GM23248 (cell line): ENCODE data around the gene WARS2. TPM values are rescaled to one million over a fixed set of nuclear protein-coding genes. Genes with fewer than 3 reads are reported as not detected.

Source experiments
- DNase-seq: peaks from one replicate; pipeline ENCODE4 v3.0.0-alpha.2; 2015
- H2AFZ ChIP-seq: fragments of 200-600 bp; sonication (generic); 2 replicates; pipeline ENCODE4 v1.6.1; 2016; ENCODE audit warnings: antibody characterized with exemption
- H3F3A ChIP-seq: fragments of 200-600 bp; sonication (generic); 2 replicates; pipeline ENCODE4 v1.6.1; 2016; ENCODE audit warnings: mild to moderate bottlenecking, antibody characterized with exemption, mixed run types; ENCODE audit not compliant: insufficient read depth
- H3K27ac ChIP-seq: fragments of 200-600 bp; sonication (generic); 2 replicates; pipeline ENCODE4 v1.5.1; 2016; ENCODE audit warnings: mild to moderate bottlenecking
- H3K27me3 ChIP-seq: fragments of 200-600 bp; sonication (generic); replicated peaks from 2 replicates; pipeline ENCODE4 v1.6.1; 2016; ENCODE audit warnings: mild to moderate bottlenecking; ENCODE audit not compliant: insufficient read depth
- H3K36me3 ChIP-seq: fragments of 200-600 bp; sonication (generic); 2 replicates; pipeline ENCODE4 v1.6.1; 2016; ENCODE audit warnings: low read depth, mild to moderate bottlenecking
- H3K4me1 ChIP-seq: fragments of 200-600 bp; sonication (generic); 2 replicates; pipeline ENCODE4 v1.6.1; 2016; ENCODE audit warnings: mild to moderate bottlenecking; ENCODE audit not compliant: insufficient read depth
- H3K4me2 ChIP-seq: fragments of 200-600 bp; sonication (generic); one replicate; pipeline ENCODE4 v1.6.1; 2016; ENCODE audit warnings: mild to moderate bottlenecking; ENCODE audit not compliant: unreplicated experiment
- H3K4me3 ChIP-seq: fragments of 200-600 bp; sonication (generic); 2 replicates; pipeline ENCODE4 v1.5.1; 2016; ENCODE audit warnings: mild to moderate bottlenecking
- H3K79me2 ChIP-seq: fragments of 200-600 bp; sonication (generic); 2 replicates; pipeline ENCODE4 v1.6.1; 2016; ENCODE audit warnings: mild to moderate bottlenecking; ENCODE audit not compliant: insufficient read depth
- H3K9ac ChIP-seq: fragments of 200-600 bp; sonication (generic); 2 replicates; pipeline ENCODE4 v1.6.1; 2016; ENCODE audit warnings: mild to moderate bottlenecking
- H3K9me2 ChIP-seq: fragments of 200-600 bp; sonication (generic); 2 replicates; pipeline ENCODE4 v1.6.1; 2016; ENCODE audit warnings: mixed run types, mild to moderate bottlenecking, moderate library complexity; ENCODE audit not compliant: insufficient read depth
- H3K9me3 ChIP-seq: fragments of 200-600 bp; sonication (generic); one replicate; pipeline ENCODE4 v1.6.1; 2017; ENCODE audit warnings: low read depth
- H4K20me1 ChIP-seq: fragments of 200-600 bp; sonication (generic); 2 replicates; pipeline ENCODE4 v1.6.0; 2016; ENCODE audit not compliant: insufficient read depth
- EZH2 ChIP-seq: fragments of 200-600 bp; sonication (generic); IDR thresholded peaks from 2 replicates; pipeline ENCODE4 v1.6.1; 2018; ENCODE audit warnings: antibody characterized with exemption, mild to moderate bottlenecking; ENCODE audit not compliant: insufficient read depth, poor library complexity, severe bottlenecking
- EZH2phosphoT487 ChIP-seq: fragments of 200-600 bp; sonication (generic); IDR thresholded peaks from 2 replicates; pipeline ENCODE4 v1.6.1; 2018; ENCODE audit warnings: antibody characterized with exemption, moderate library complexity, mild to moderate bottlenecking, low read depth; ENCODE audit not compliant: insufficient read depth
- WGBS, 2 experiments: methylation state at CpG; one replicate each; pipeline ENCODE4 v1.1.6; 2015 to 2017; ENCODE audit warnings: low lambda C conversion rate in 2 of 2, low coverage in 1 of 2; ENCODE audit errors: missing lambda C conversion rate in 2 of 2; 5-methylcytosine and 5-hydroxymethylcytosine counted together
- in situ Hi-C: fragments of 300-500 bp; cut with MboI; formaldehyde crosslinking; loops from 2 replicates; pipeline ENCODE4 v1.15.0; 2020
- polyA plus RNA-seq: library from polyadenylated mRNA; unstranded; fragments of >200 nt; fragmentation: Nextera tagmentation; extraction: Ambion mirVana; gene quantifications from 2 replicates; pipeline ENCODE4 v1.2.1, GENCODE V29; 2016
- total RNA-seq: library from RNA; depleted of rRNA; stranded (reverse); fragments of >200 nt; shearing (Covaris generic); gene quantifications from 2 replicates; pipeline ENCODE4 v1.2.3, GENCODE V29; 2014

WARS2 gene
- total and polyA plus RNA-seq, 2 experiments from 2014 or later, result 7.9 to 13.8 TPM

DNA sequence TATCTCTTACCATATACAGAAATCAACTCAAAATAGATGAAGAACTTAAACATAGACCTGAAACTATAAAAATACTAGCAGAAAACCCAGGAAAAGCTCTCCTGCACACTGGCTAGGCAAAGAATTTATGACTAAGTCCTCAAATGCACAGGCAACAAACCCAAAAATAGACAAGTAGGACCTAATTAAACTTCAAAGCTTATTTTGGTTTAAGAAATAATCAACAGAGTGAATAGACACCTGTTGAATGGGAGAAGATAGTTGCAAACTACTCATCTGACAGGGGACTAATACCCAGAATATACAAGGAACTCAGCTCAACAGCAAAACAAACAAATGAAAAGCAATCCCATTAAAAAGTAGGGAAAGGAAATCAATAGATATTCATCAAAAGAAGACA, 40.7 kb downstream of the WARS2 start:
- no peaks in the 10 kb centered on the region for H3K36me3 ChIP-seq
- H3K79me2 ChIP-seq, result peaks cover 12% of the 10 kb centered on the region; the same call in 1 of the 2 replicates
- H3K27me3 ChIP-seq, result no peaks in the 10 kb centered on the region
- no peak overlapping the region for H3K4me3 ChIP-seq
- H3K27ac ChIP-seq, result no peak overlapping the region
- H3K9ac ChIP-seq, result no peak overlapping the region
- 0 out of 2 replicates have a peak, but pooled peaks cover 11% of the 10 kb centered on the region for H3K4me1 ChIP-seq
- H2AFZ ChIP-seq, result no peak overlapping the region
- H3F3A ChIP-seq, result peaks cover 6% of the 10 kb centered on the region; the same call in 1 of the 2 replicates
- TF ChIP-seq EZH2, result no peak
- TF ChIP-seq EZH2phosphoT487, result no peak
- no peak overlapping the region for H3K4me2 ChIP-seq
- DNase-seq, result no peak
- H4K20me1 ChIP-seq, result no peaks in the 10 kb centered on the region
- H3K9me3 ChIP-seq, result no peaks in the 10 kb centered on the region
- no peaks in the 10 kb centered on the region for H3K9me2 ChIP-seq
- in situ Hi-C loops, result no loop called here

- H3K27ac ChIP-seq, result no peak overlapping the region
- no peaks in the 10 kb centered on the region for H3K36me3 ChIP-seq
- no peak for TF ChIP-seq EZH2
- TF ChIP-seq EZH2phosphoT487, result no peak
- H3K9me3 ChIP-seq, result no peaks in the 10 kb centered on the region
- H4K20me1 ChIP-seq, result no peaks in the 10 kb centered on the region
- H3K79me2 ChIP-seq, result peaks cover 12% of the 10 kb centered on the region; the same call in 1 of the 2 replicates
- H3K4me2 ChIP-seq, result no peak overlapping the region
- no peaks in the 10 kb centered on the region for H3K9me2 ChIP-seq
- DNase-seq, result peak; percentile 51
- 96 to 98% methylated on average over 3 of the region's 3 CpGs for WGBS, 2 experiments
- H3F3A ChIP-seq, result peaks cover under 1% of the 10 kb centered on the region; the same call in 1 of the 2 replicates
- H3K4me1 ChIP-seq, result 0 out of 2 replicates have a peak, but pooled peaks cover 11% of the 10 kb centered on the region
- H3K27me3 ChIP-seq, result no peaks in the 10 kb centered on the region
- no peak overlapping the region for H2AFZ ChIP-seq
- H3K4me3 ChIP-seq, result no peak overlapping the region
- no peak overlapping the region for H3K9ac ChIP-seq
- in situ Hi-C loops, result no loop called here
Measured at GRCh38 chr1:119097380-119097779, 43.1 kb downstream of the WARS2 start.

- H3K27me3 ChIP-seq, result no peaks in the 10 kb centered on the region
- 73 to 77% methylated on average over 1 of the region's 1 CpG for WGBS, 2 experiments
- no peak overlapping the region for H2AFZ ChIP-seq
- no peak overlapping the region for H3K27ac ChIP-seq
- H3K36me3 ChIP-seq, result no peaks in the 10 kb centered on the region
- DNase-seq, result no peak
- no peaks in the 10 kb centered on the region for H3K9me3 ChIP-seq
- H3K79me2 ChIP-seq, result peaks cover 12% of the 10 kb centered on the region; the same call in 1 of the 2 replicates
- no peak overlapping the region for H3K9ac ChIP-seq
- no peak overlapping the region for H3K4me3 ChIP-seq
- no peak overlapping the region for H3K4me2 ChIP-seq
- in situ Hi-C loops, result no loop called here
- TF ChIP-seq EZH2phosphoT487 (no peak), EZH2 (no peak)
- H3F3A ChIP-seq, result no peaks in the 10 kb centered on the region
- H3K9me2 ChIP-seq, result no peaks in the 10 kb centered on the region
- H3K4me1 ChIP-seq, result no peaks in the 10 kb centered on the region
- H4K20me1 ChIP-seq, result no peaks in the 10 kb centered on the region
Measured at GRCh38 chr1:119093721-119094120, 46.7 kb downstream of the WARS2 start.

DNA sequence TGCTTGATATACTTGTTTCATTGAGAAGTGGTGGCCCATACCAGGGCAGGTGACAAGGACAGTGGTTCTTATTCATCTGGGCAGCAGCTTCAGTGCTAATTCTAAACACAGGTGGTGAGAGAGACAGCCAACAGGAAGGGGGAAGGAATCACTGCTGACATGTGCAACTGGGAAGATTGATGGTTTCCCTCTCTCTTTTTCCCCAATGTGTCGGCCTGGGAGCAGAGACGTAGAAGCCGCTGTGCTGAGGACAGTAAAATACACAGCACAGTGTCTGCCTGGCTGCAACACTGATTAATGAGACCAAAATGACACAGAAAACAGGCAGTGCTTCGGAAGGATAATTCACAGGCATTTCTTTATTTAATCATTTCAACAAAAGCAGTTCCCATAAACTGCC, 48.8 kb downstream of the WARS2 start:
- TF ChIP-seq EZH2 (no peak), EZH2phosphoT487 (no peak)
- DNase-seq, result no peak
- in situ Hi-C loops, result no loop called here
- no peaks in the 10 kb centered on the region for H4K20me1 ChIP-seq
- no peak overlapping the region for H3K27ac ChIP-seq
- H3K79me2 ChIP-seq, result peaks cover 12% of the 10 kb centered on the region; the same call in 1 of the 2 replicates
- H3K36me3 ChIP-seq, result no peaks in the 10 kb centered on the region
- no peak overlapping the region for H2AFZ ChIP-seq
- 66 to 79% methylated on average over 4 of the region's 4 CpGs for WGBS, 2 experiments
- H3K4me3 ChIP-seq, result no peak overlapping the region
- no peaks in the 10 kb centered on the region for H3F3A ChIP-seq
- H3K9me3 ChIP-seq, result no peaks in the 10 kb centered on the region
- no peak overlapping the region for H3K9ac ChIP-seq
- no peak overlapping the region for H3K4me2 ChIP-seq
- H3K4me1 ChIP-seq, result no peaks in the 10 kb centered on the region
- no peaks in the 10 kb centered on the region for H3K9me2 ChIP-seq
- H3K27me3 ChIP-seq, result no peaks in the 10 kb centered on the region

- no peak overlapping the region for H3K4me3 ChIP-seq
- no peaks in the 10 kb centered on the region for H3K27me3 ChIP-seq
- H3K36me3 ChIP-seq, result no peaks in the 10 kb centered on the region
- no peak for DNase-seq
- no peaks in the 10 kb centered on the region for H3K4me1 ChIP-seq
- no peak overlapping the region for H3K9ac ChIP-seq
- TF ChIP-seq EZH2 (no peak), EZH2phosphoT487 (no peak)
- 96 to 98% methylated on average over 3 of the region's 3 CpGs for WGBS, 2 experiments
- in situ Hi-C loops, result no loop called here
- H3K4me2 ChIP-seq, result no peak overlapping the region
- no peaks in the 10 kb centered on the region for H3K9me3 ChIP-seq
- no peaks in the 10 kb centered on the region for H3K9me2 ChIP-seq
- H3K27ac ChIP-seq, result no peak overlapping the region
- H3F3A ChIP-seq, result no peaks in the 10 kb centered on the region
- H3K79me2 ChIP-seq, result peaks cover 5% of the 10 kb centered on the region; the same call in 1 of the 2 replicates
- no peak overlapping the region for H2AFZ ChIP-seq
- H4K20me1 ChIP-seq, result no peaks in the 10 kb centered on the region
Measured at GRCh38 chr1:119090250-119090649, 50.2 kb downstream of the WARS2 start.
